Loucy (cell line): ENCODE measurements around the gene TSEN2.

Source experiments
- H2AFZ ChIP-seq: fragments of 200-600 bp; sonication (generic); 2 replicates; pipeline ENCODE4 v1.6.0; 2016; ENCODE audit warnings: antibody characterized with exemption, mild to moderate bottlenecking, low read length, moderate library complexity
- H3F3A ChIP-seq: fragments of 200-600 bp; 2 replicates; pipeline ENCODE4 v1.6.0; 2016; ENCODE audit warnings: antibody characterized with exemption, low read depth, mild to moderate bottlenecking
- H3K27me3 ChIP-seq: fragments of 200-600 bp; sonication (generic); 2 replicates; pipeline ENCODE4 v1.6.1; 2014; ENCODE audit warnings: low read length, mild to moderate bottlenecking; ENCODE audit not compliant: insufficient read depth, poor library complexity, severe bottlenecking
- H3K36me3 ChIP-seq: fragments of 200-600 bp; sonication (generic); 2 replicates; pipeline ENCODE4 v1.6.1; 2016; ENCODE audit warnings: low read length; ENCODE audit not compliant: insufficient read depth
- H3K4me1 ChIP-seq: fragments of 200-600 bp; sonication (generic); 2 replicates; pipeline ENCODE4 v1.5.1; 2014; ENCODE audit warnings: low read length, mild to moderate bottlenecking; ENCODE audit not compliant: insufficient read depth, poor library complexity, severe bottlenecking
- H3K4me2 ChIP-seq: fragments of 200-600 bp; sonication (generic); 2 replicates; pipeline ENCODE4 v1.6.0; 2014; ENCODE audit warnings: antibody characterized with exemption, low read length, low read depth, mild to moderate bottlenecking; ENCODE audit not compliant: poor library complexity, severe bottlenecking
- H3K4me3 ChIP-seq: fragments of 200-600 bp; sonication (generic); 2 replicates; pipeline ENCODE4 v1.5.1; 2014; ENCODE audit warnings: low read length, mild to moderate bottlenecking, mixed read lengths; ENCODE audit not compliant: poor library complexity, severe bottlenecking
- H3K79me2 ChIP-seq: fragments of 200-600 bp; sonication (generic); 2 replicates; pipeline ENCODE4 v1.6.1; 2014; ENCODE audit warnings: low read length; ENCODE audit not compliant: insufficient read depth
- H3K9ac ChIP-seq: fragments of 200-600 bp; sonication (generic); 2 replicates; pipeline ENCODE4 v1.6.0; 2014; ENCODE audit warnings: mild to moderate bottlenecking, low read depth, low read length, moderate library complexity; ENCODE audit not compliant: poor library complexity, severe bottlenecking
- H3K9me2 ChIP-seq: fragments of 200-600 bp; sonication (generic); replicated peaks from 2 replicates; pipeline ENCODE4 v1.6.1; 2016; ENCODE audit warnings: low read depth, low read length, mixed read lengths
- H3K9me3 ChIP-seq: fragments of 200-600 bp; sonication (generic); 2 replicates; pipeline ENCODE4 v1.6.1; 2014; ENCODE audit warnings: mild to moderate bottlenecking, antibody characterized with exemption, low read length, low read depth; ENCODE audit not compliant: insufficient read depth
- H4K20me1 ChIP-seq: fragments of 200-600 bp; sonication (generic); 2 replicates; pipeline ENCODE4 v1.6.0; 2014; ENCODE audit warnings: antibody characterized with exemption, low read length, mild to moderate bottlenecking; ENCODE audit not compliant: insufficient read depth, poor library complexity, severe bottlenecking
- EZH2phosphoT487 ChIP-seq: fragments of 200-600 bp; IDR thresholded peaks from 2 replicates; pipeline ENCODE4 v1.6.1; 2018; ENCODE audit warnings: antibody characterized with exemption, mild to moderate bottlenecking, moderate library complexity, borderline replicate concordance
- TF ChIP-seq, protein P1 (sequence below): fragments of 200-600 bp; sonication (generic); conservative IDR thresholded peaks from 2 replicates; pipeline ENCODE4 v1.5.1; 2014; ENCODE audit warnings: mild to moderate bottlenecking, antibody characterized with exemption, low read length

TSEN2 gene

DNA sequence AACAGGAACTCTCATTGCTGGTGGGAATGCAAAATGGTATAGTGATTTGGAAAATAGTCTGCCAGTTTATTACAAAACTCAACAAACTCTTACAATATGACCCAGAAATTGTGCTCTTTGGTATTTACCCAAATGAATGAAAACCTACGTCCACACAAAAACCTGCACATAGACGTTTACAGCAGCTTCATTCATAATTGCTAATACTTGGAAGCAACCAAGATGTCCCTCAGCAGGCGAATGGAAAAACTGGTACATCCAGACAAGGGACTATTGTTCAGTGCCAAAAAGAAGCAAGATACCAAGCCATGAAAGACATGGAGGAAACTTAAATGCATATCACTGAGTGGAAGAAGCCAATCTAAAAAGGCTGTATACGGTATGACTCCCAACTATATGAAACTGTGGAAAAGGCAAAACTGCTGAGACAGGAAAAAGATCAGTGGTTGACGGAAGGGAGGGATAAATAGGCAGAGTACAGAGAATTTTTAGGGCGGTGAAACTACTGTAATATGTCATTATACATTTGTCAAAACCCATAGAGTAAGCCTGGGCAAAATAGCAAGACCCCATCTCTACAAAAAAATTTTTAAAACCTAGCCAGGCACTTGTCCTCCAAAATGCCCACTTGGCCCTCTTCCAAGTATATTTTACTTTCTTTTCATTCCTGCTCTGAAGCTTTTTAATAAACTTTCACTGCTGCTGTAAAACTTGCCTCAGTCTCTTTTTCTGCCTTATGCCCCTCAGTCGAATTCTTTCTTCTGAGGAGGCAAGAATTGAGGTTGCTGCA is 65.9 kb downstream of the TSEN2 start:
- Histone ChIP-seq H3K4me3 (no peak overlapping the region), H4K20me1 (no peaks in the 10 kb centered on the region), H2AFZ (no peak overlapping the region), H3K36me3 (no peaks in the 10 kb centered on the region), H3F3A (no peaks in the 10 kb centered on the region), H3K9me3 (no peaks in the 10 kb centered on the region), H3K79me2 (no peaks in the 10 kb centered on the region), H3K4me2 (no peak overlapping the region), H3K9me2 (no peaks in the 10 kb centered on the region), H3K9ac (no peak overlapping the region), H3K4me1 (peaks cover 6% of the 10 kb centered on the region), H3K27me3 (no peaks in the 10 kb centered on the region)
- no peak for TF ChIP-seq EZH2phosphoT487
- TF ChIP-seq, protein P1, sequence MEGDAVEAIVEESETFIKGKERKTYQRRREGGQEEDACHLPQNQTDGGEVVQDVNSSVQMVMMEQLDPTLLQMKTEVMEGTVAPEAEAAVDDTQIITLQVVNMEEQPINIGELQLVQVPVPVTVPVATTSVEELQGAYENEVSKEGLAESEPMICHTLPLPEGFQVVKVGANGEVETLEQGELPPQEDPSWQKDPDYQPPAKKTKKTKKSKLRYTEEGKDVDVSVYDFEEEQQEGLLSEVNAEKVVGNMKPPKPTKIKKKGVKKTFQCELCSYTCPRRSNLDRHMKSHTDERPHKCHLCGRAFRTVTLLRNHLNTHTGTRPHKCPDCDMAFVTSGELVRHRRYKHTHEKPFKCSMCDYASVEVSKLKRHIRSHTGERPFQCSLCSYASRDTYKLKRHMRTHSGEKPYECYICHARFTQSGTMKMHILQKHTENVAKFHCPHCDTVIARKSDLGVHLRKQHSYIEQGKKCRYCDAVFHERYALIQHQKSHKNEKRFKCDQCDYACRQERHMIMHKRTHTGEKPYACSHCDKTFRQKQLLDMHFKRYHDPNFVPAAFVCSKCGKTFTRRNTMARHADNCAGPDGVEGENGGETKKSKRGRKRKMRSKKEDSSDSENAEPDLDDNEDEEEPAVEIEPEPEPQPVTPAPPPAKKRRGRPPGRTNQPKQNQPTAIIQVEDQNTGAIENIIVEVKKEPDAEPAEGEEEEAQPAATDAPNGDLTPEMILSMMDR: no peak

GRCh38 chr3:12553921-12554391 is 69.7 kb downstream of the TSEN2 start:
- Histone ChIP-seq H3K4me2 (peak overlapping the region; percentile 83), H3K36me3 (no peaks in the 10 kb centered on the region), H3K27me3 (no peaks in the 10 kb centered on the region), H3K4me1 (peaks cover 21% of the 10 kb centered on the region), H3F3A (no peaks in the 10 kb centered on the region), H4K20me1 (peaks cover 16% of the 10 kb centered on the region), H2AFZ (peak overlapping the region; percentile 95), H3K4me3 (peak overlapping the region; percentile 75), H3K9me3 (no peaks in the 10 kb centered on the region), H3K79me2 (peaks cover 20% of the 10 kb centered on the region), H3K9me2 (no peaks in the 10 kb centered on the region), H3K9ac (peak overlapping the region; percentile 82)
- no peak for TF ChIP-seq EZH2phosphoT487
- TF ChIP-seq, protein P1: no peak

DNA sequence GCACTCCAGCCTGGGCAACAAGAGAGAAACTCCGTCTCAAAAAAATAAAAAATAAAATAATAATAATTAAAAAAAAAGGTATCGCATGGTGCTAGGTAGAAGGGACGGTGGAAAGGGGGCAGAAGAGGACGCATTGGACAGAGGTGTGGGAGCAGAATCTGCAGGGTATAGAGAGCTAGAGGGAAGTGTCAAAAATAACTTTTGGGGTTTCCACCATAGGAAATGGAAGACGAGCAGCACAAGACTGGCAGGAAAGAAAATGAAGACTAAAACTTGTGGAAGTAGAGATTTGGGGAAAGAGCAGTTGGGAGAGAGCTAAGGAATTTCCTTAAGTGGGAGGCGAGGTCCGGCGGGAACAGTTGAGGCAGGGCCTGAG is 72.0 kb downstream of the TSEN2 start:
- peak overlapping the region; percentile 99 for H2AFZ ChIP-seq
- no peaks in the 10 kb centered on the region for H3K27me3 ChIP-seq
- H3K4me1 ChIP-seq: peaks cover 43% of the 10 kb centered on the region
- H3K9me3 ChIP-seq: no peaks in the 10 kb centered on the region
- H3K36me3 ChIP-seq: no peaks in the 10 kb centered on the region
- TF ChIP-seq, protein P1: no peak
- TF ChIP-seq EZH2phosphoT487: no peak
- peak overlapping the region; percentile 85 for H3K9ac ChIP-seq
- peaks cover 44% of the 10 kb centered on the region for H3K79me2 ChIP-seq
- peaks cover 37% of the 10 kb centered on the region for H4K20me1 ChIP-seq
- H3K4me3 ChIP-seq: peak overlapping the region; percentile 89
- H3F3A ChIP-seq: no peaks in the 10 kb centered on the region
- peak overlapping the region; percentile 73 for H3K4me2 ChIP-seq
- no peaks in the 10 kb centered on the region for H3K9me2 ChIP-seq
